ENCODE results near the gene AFG1L.
A peak's percentile ranks its signal among the peaks of the same experiment; 100 is the strongest.
"Not testable (repeated sequence)": the region's sequence is repeated elsewhere in the genome, so short reads cannot be mapped to it uniquely, and the experiment has no call there.

AFG1L gene

GRCh38 chr6:108528878-108529277 lies 234.0 kb downstream of the AFG1L start:
- DNase-seq = no peak

GRCh38 chr6:108531332-108531731 lies 236.5 kb downstream of the AFG1L start:
- no peak for DNase-seq

- no peak for DNase-seq
These were observed 240.4 kb downstream of the AFG1L start for GRCh38 chr6:108535114-108535742.

GRCh38 chr6:108535920-108536535 lies 241.2 kb downstream of the AFG1L start:
- not testable (repeated sequence) for DNase-seq

- DNase-seq = no peak
These were observed 247.2 kb downstream of the AFG1L start for GRCh38 chr6:108541843-108542759.

- no peak for DNase-seq
These were observed 248.5 kb downstream of the AFG1L start for GRCh38 chr6:108543175-108543940.

GRCh38 chr6:108544606-108545005 lies 249.8 kb downstream of the AFG1L start:
- DNase-seq = no peak

- no peak for DNase-seq
These were observed 251.5 kb downstream of the AFG1L start for GRCh38 chr6:108546079-108547049.

GRCh38 chr6:108549241-108549640 lies 254.4 kb downstream of the AFG1L start:
- DNase-seq = no peak

GRCh38 chr6:108549741-108550140 lies 254.9 kb downstream of the AFG1L start:
- no peak for DNase-seq

GRCh38 chr6:108550256-108550655 lies 255.4 kb downstream of the AFG1L start:
- DNase-seq = no peak

GRCh38 chr6:108555399-108556052 lies 260.7 kb downstream of the AFG1L start:
- DNase-seq = no peak

GRCh38 chr6:108556250-108556649 lies 261.4 kb downstream of the AFG1L start:
- DNase-seq = no peak

GRCh38 chr6:108556866-108557493 lies 262.1 kb downstream of the AFG1L start:
- DNase-seq = no peak

GRCh38 chr6:108557494-108558371 lies 262.9 kb downstream of the AFG1L start:
- no peak for DNase-seq

- DNase-seq = peak; percentile 62
These were observed 263.7 kb downstream of the AFG1L start for GRCh38 chr6:108558372-108559096.

- DNase-seq = no peak
These were observed 264.4 kb downstream of the AFG1L start for GRCh38 chr6:108559097-108559883.

GRCh38 chr6:108559884-108560462 lies 265.1 kb downstream of the AFG1L start:
- no peak for DNase-seq
